Endothelial cell of umbilical vein (primary cell): Measurements from ENCODE around the gene IQCN.

Experiments used
- CTCF ChIP-seq, 2 donors: IDR thresholded peaks; 1 replicate in 1 of 2; 2 replicates in 1 of 2; pipeline ENCODE4 v1.5.1; 2011; ENCODE audit warnings: low read length in 2 of 2, mild to moderate bottlenecking in 2 of 2, moderate library complexity in 2 of 2, control low read depth in 1 of 2, inconsistent platforms in 1 of 2, low read depth in 1 of 2; ENCODE audit not compliant: insufficient read depth in 1 of 2; ENCODE audit errors: extremely low read depth in 1 of 2
- POLR2A ChIP-seq: IDR thresholded peaks from 2 replicates; pipeline ENCODE4 v1.6.1; 2012; ENCODE audit warnings: low read depth, mild to moderate bottlenecking, control low read depth, low read length

- TF ChIP-seq CTCF (IDR thresholded peaks at IDR 0.05; ENCODE audit: extremely low read depth in 1 of 2, insufficient read depth in 1 of 2, low read depth in 1 of 2, low read length in 2 of 2) (no peak), POLR2A (no peak)
Observed at GRCh38 chr19:18259893-18260292, 14.4 kb downstream of the IQCN start.
